DMS114 treated with DMSO at 0.1 percent for 48 hours (cell line): ENCODE data around the gene KRT20.
"Not testable (repeated sequence)": the region's sequence is repeated elsewhere in the genome, so short reads cannot be mapped to it uniquely, and the experiment has no call there.

Experiments
- DNase-seq: peaks from one replicate; lab custom pipeline; 2025; ENCODE audit not compliant: unreplicated experiment; lab: John Stamatoyannopoulos, UW

The KRT20 gene

DNA sequence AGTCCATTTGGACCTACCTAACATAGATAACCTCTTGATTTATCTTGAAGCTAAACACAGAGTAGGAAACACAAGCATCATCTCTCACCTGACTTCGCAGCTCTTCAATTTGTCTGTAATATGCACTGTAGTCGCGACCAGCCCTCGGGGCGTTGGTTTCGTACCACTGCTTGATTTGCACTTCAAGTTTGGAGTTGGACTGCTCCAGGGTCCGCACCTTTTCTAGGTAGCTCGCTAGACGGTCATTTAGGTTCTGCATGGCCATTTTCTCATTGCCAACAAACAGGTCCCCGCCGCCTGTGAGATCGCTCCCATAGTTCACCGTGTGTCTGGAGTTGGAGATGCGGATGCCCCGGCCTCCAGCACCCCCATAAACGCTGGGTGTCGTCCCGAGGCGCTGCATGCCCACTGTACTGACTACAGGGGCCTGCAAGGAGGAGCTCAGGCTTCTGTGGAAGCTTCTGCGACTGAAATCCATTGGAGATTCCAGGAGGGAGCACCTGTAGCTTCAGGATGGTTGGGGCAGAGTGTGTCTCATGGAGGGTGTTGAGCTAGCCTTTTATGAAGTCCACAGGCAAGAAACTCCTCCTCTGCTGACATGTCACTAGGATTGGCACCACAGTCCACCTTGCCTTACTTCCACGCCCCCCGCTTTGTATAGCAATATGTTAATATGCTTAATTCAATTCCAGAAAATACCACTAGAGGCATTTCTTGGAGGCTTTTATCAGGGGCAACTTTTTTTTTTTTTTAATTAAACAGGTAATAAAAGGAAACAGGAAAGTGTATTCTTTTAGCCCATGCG lies at the start of gene KRT20:
TSS of gene KRT20 (minus strand) at position 535 of the 805 bp plus-strand sequence. CDS start at position 478, 57 bp downstream.
- no peak for DNase-seq

GRCh38 chr17:40932608-40933007 lies 47.6 kb upstream of the KRT20 start:
- no peak for DNase-seq

GRCh38 chr17:40931311-40931710 lies 46.3 kb upstream of the KRT20 start:
- DNase-seq: no peak

DNA sequence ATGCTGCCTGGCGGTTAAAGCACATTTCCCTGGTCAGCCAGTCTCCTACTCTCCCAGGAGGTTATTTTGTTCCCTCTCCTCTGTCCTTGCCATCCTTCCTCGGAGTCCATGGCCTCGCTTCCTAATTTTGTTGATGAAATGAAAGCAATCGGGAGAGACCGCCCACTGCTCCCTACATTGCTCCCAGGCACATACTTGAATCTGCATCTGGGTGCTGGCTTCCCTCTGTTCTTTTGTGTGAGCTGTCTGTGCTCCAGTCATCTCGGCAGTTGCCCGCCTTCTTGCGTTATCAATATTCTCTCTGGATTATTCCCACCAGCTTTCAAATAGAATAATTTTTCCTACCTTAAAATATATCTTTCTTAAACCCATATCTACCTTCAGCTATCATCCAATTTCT lies 41.3 kb upstream of the KRT20 start:
- no peak for DNase-seq

DNA sequence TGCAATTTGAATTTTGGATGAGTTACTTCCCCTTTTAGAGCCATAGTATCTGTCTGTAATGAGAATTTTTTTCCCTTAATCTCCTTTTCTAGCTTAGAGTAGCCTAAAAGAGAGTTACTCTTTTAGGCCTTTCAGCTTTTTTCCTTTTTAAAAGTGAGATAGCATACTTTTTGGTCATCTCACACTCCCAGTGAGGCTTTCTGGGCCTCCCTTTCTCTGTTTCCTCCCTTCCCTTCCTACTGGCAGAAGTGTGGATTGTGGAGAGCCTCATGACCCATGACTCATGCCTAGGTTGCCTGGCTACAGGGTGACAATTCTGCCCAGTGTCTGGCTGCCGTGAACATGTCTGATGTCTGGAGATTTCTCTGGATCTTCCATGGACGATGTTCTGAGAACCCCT lies 37.2 kb upstream of the KRT20 start:
- no peak for DNase-seq

DNA sequence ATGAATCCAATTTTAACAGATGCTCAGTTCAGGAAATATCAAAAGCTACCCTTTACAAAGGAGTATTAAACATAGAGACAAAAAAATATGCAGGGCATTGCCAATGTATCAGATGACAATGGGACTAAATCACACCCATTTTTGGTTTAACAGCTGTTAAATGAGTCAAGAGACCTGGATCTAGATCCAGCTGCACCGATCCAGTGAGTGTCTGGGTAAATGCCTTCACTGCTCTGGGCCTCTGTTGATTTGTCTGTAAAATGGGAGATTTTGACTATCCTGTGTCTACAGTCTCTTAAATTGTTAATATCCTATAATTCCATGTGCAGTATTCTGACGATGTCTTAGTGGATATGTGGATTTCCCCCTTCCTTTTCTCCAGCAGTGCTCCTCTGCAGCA lies 36.0 kb upstream of the KRT20 start:
- DNase-seq: no peak

GRCh38 chr17:40917116-40917515 lies 32.1 kb upstream of the KRT20 start:
- DNase-seq: not testable (repeated sequence)

DNA sequence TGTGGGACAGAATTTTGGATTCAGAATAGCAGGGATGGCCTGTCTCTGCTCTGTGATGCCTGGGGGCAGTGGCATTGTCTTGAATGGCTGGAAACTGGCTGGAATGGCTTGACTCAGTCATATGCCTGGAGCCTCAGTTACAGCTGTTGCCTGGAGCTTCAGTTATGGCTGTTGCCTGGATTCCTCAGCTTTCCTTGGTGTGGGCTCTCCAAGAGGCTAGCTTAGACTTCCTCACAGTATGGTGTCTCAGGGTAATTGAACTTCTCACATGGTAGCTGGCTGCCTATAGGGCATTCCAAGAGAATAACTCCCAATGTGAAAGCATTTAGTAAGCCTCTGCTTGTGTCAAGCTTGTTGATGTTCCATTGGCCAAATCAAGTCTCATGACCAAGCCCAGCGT lies 31.3 kb upstream of the KRT20 start:
- DNase-seq: no peak

DNA sequence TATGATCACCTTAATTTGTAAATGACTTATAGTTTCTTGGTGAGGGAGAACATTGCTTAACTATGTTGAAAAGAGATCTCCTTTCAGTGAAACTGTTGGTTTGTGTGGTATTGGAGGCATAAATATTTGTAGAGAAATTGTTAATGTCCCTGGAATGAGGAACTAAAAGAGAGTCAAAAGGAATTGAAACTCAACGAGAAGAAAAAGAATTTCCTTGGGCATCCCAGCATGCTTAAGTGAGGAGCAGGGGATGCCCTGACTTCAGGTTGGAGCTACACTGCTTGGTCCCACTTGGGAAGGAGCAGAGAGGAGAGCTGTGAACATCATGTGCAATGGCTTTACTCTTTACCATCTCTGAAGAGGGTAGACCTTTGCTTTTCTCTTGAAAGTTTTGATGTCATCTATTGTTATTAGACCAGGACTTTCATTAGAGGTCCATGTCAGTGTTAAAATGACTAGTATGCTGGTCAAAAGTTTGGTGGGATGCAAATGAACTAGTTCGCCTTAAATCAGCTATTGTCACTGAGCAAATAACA lies 30.7 kb upstream of the KRT20 start:
- no peak for DNase-seq

DNA sequence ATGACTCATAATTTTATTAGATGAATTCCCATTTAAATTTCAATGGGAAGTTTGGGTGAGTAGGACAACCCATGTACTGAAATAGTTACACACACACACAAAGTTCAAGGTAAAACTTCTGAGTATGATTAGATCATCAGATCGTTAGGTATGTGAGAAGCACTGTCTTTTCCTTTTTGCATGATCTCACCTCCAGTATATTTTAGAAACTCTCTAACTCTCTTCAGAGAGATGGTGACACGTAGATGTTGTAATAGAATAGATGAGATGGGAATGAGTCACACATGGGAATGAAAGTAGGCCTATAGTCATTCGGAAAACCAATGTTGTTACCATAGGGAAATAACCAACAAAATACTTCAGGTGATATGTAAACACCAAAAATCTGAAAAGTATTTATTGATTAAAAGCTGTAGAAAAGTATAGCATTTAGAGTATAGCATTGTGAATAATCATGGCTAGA lies 30.2 kb upstream of the KRT20 start:
- DNase-seq: no peak

DNA sequence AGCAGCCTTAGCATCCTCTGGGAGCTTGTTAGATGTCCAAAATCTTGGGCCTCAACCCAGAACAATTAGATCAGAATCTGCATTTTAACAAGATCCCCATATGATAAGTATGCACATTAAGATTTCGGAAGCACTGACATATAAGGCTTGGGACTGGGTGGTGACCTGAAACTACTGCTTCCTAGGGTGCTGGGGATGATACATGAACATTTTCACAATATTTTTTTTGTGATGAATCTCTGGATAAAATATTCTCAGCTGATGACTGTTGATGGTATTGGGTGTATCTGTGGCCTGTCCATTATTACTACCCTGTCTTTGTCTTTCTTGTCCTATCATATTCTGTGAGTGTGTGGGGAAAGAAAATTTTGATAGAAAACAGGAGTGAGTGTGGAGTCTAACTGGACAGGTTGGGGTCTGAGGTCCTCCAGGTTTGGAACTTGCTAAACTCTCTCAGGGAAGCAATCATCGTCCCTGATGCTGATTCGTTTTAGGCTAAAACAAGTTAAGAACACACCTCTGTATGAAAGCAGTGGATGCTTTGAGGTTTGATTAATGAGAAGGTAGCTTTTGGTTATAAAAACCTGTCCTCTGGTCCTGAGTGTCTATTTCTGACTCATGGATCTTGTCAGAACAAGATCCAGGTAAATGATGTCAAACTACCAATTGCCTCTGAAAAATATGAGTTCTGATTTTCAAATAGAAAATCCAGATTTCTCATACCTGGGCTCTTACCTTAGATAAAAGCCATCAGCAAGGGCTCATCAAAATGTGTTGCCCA lies 29.2 kb upstream of the KRT20 start:
- no peak for DNase-seq

DNA sequence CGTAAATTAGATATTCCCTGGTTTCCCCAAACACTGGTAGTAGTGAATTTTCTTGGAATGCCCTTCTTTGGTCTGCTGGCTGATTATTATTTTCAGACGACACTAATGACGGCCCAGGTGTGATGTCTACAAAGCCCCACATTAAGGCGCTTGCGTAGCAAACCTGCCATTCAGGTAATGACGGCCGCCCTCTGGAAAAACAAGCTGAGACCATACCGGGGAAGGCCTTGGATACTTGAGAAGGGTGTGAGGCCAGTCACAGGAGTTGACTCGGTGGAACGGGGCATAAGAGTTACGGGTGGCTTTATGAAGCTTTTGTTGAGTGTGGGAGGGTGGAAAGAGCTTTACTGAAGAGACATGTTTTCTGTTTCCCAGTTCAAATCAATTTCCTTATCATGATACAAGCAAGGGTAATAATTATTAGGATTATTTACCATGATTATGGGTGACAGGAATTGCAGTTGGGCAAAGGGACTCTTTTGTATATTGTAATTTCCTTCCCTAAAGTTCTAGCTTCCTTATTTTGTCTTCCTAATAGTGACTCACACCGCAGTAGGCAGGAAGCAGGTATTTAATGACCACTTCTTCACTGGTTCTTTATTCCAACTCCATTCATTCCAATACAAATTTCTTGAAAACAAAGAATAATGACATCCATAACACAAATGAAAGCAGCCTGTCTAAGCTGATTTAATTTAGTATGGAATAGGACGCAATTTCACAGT lies 27.6 kb upstream of the KRT20 start:
- DNase-seq: no peak

- DNase-seq: no peak
These were observed 25.4 kb upstream of the KRT20 start for GRCh38 chr17:40910441-40910841.

DNA sequence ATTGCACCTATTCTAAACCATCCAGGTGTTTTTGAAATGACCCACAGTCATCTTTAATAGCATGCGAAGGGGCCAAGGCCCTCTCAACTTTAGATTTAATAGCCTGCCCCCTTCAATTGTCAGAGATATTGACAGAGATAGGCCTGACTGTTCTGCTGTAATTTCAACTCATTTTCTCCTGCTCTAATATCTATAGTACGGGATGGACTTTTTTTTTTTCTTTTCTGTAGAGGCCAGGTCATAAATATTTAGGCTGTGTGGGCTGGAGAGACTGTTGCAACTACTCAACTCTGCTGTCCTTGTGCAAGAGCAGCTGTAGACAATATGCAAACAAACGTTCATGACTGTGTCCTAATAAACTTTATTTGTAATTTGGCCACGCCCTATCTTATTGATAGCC lies 24.7 kb upstream of the KRT20 start:
- no peak for DNase-seq

- DNase-seq: peak; percentile 57
These were observed 24.3 kb upstream of the KRT20 start for GRCh38 chr17:40909351-40909750.

GRCh38 chr17:40906613-40907012 lies 21.6 kb upstream of the KRT20 start:
- DNase-seq: no peak

GRCh38 chr17:40905370-40905769 lies 20.3 kb upstream of the KRT20 start:
- no peak for DNase-seq

GRCh38 chr17:40903129-40903847 lies 18.2 kb upstream of the KRT20 start:
- no peak for DNase-seq

- no peak for DNase-seq
These were observed 17.5 kb upstream of the KRT20 start for GRCh38 chr17:40902498-40902897.

DNA sequence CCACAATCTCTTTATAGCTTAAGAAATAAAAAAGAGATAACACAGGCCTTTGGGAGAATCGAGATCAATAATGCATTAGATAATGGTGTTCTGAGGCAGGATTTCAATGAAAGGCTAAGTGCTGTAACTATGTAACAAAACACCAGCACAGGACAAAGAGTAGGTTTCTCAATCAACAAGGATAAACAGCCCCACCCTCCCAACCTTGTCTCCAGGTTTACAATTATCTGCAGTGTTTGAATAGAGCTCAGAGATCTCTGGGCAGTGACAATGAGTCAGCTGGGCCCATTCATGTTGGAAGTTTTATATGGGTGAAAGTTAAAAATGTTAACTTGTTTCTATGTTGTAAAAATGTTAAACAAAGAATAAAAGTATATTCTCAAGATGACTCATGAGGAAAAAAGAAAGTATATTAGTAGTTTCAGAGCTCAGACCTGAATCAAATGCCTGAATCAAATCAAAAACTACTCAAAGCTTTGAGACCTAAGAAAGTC lies 17.0 kb upstream of the KRT20 start:
- DNase-seq: no peak
